ENCODE data around the gene NACAD.

DNA sequence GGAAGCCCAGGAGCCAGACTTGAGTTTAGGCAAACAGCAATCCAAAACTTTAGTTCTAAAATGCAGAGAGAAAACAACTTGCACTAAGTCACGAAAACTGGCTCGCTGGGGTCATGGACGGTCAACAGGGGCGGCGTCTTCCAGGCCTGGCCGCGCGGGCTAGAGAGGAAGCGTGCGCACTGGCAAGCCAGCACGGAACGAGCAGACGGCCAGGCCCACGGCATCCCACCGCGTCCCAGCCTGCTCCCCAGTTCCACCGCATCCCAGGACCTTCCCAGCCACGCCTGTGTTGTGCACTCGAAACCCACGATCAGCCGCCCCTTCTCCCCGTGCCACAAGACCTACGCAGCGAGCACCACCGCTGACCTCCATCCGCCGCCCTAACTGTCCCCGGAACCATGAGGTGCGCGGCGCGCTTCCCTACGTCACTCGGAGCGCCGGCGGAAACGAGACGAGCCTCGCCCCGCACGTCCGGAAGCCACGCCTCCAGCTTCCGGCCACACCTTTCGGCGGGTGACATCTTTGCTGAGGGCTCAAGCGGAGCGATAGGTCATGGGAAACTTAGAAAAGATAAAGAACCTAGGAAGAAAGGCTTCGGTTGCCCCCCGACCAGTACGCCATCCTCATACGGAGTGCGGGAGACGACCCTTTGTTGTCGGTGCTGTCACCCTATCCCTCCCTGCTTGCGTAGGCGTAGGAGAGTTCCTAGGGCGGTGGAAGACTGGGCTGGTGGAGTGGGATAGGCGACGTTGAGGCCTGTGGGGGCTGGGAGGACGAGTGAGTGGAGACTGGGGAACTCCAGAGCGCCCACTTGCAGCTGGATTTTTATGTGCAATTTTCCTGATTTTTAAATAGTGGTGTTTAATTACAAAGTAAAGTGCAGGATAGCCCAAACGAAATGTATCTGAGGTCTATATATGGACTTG, 22.8 kb upstream of the NACAD start, which contains the start of gene TBRG4:
- TF ChIP-seq CTCF (IDR thresholded peaks at IDR 0.05; ENCODE audit: poor library complexity) (peak; percentile 38), EZH2 (IDR thresholded peaks at IDR 0.05; ENCODE audit: borderline replicate concordance) (no peak)
